ENCODE measurements around the gene SRBD1. TPM values are rescaled to one million over a fixed set of nuclear protein-coding genes. Genes with fewer than 3 reads are reported as not detected.

The SRBD1 gene
- polyA plus RNA-seq, 1 experiment: 2.7 TPM

GRCh38 chr2:45352506-45352905, 258.6 kb downstream of the SRBD1 start:
- ChIA-PET CTCF (no interaction called here), POLR2A (no interaction called here)
- no peak for DNase-seq (ENCODE audit: low read depth)
- H3K27me3 ChIP-seq (ENCODE audit: control insufficient read depth, insufficient read depth, low read length): no peaks in the 10 kb centered on the region
- TF ChIP-seq, protein P1, sequence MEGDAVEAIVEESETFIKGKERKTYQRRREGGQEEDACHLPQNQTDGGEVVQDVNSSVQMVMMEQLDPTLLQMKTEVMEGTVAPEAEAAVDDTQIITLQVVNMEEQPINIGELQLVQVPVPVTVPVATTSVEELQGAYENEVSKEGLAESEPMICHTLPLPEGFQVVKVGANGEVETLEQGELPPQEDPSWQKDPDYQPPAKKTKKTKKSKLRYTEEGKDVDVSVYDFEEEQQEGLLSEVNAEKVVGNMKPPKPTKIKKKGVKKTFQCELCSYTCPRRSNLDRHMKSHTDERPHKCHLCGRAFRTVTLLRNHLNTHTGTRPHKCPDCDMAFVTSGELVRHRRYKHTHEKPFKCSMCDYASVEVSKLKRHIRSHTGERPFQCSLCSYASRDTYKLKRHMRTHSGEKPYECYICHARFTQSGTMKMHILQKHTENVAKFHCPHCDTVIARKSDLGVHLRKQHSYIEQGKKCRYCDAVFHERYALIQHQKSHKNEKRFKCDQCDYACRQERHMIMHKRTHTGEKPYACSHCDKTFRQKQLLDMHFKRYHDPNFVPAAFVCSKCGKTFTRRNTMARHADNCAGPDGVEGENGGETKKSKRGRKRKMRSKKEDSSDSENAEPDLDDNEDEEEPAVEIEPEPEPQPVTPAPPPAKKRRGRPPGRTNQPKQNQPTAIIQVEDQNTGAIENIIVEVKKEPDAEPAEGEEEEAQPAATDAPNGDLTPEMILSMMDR (IDR thresholded peaks at IDR 0.05; ENCODE audit: insufficient read depth, low read depth, low read length): no peak
- H3K36me3 ChIP-seq (ENCODE audit: control insufficient read depth, insufficient read depth, low read length): no peaks in the 10 kb centered on the region
- no peak overlapping the region for H3K4me3 ChIP-seq (ENCODE audit: low read depth, low read length)

DNA sequence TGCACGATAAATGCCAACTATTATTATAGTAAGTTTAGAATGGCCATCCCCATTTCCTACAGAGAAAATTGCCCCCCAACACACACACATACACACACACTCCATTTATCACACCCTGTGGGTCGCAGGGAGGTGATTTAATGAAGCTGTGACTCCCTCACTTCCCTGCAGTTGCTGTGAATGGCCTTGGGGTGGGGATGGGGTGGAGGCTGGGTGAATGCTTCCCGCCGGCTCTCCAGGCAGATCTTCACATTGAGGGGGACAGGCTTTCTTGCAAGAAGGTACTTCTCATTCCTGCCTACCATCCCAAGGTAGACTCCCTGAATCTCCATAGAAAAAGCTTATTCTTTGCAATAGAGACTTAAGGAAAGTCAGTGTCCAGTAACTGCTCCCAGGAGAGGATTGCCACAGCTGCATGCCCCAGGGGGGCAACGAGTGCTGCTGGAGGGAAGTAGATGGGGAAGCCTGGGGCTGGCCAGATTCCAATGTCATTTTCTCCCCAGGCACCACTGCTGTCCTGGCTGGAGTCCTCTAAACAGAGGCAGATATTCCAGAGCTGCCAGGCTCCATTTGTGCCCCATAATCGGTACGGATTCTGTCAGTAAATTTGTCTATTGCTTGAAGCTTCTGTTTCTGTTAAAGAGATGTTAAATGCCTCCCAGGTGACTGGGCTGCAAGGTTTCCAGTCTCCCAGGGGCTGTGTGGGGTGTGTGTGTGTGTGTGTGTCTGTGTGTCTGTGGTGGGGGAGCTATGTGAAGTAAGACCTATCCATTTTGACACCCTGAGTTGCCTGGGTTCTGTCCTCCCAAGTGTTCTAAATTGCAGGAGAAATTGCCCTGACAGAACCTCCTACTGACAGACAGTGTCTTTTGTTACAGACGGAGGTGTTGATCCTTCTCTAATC, 265.5 kb downstream of the SRBD1 start:
- CTCF ChIA-PET: interaction anchor here (1.2 kb wide), 1 partner anchor 13 kb away, joined by 3 read pairs; no protein-coding TSS in a partner anchor
- TF ChIP-seq, protein P1 (IDR thresholded peaks at IDR 0.05; ENCODE audit: insufficient read depth, low read depth, low read length): no peak
- POLR2A ChIA-PET: no interaction called here
- Histone ChIP-seq H3K27me3 (ENCODE audit: control insufficient read depth, insufficient read depth, low read length) (peaks cover 5% of the 10 kb centered on the region), H3K4me3 (ENCODE audit: low read depth, low read length) (no peak overlapping the region), H3K36me3 (ENCODE audit: control insufficient read depth, insufficient read depth, low read length) (no peaks in the 10 kb centered on the region)
- DNase-seq (ENCODE audit: low read depth): no peak

- no peak for DNase-seq (ENCODE audit: low read depth)
- H3K36me3 ChIP-seq (ENCODE audit: control insufficient read depth, insufficient read depth, low read length): no peaks in the 10 kb centered on the region
- peaks cover 10% of the 10 kb centered on the region for H3K27me3 ChIP-seq (ENCODE audit: control insufficient read depth, insufficient read depth, low read length)
- H3K4me3 ChIP-seq (ENCODE audit: low read depth, low read length): no peak overlapping the region
- ChIA-PET POLR2A (no interaction called here), CTCF (no interaction called here)
- TF ChIP-seq, protein P1 (IDR thresholded peaks at IDR 0.05; ENCODE audit: insufficient read depth, low read depth, low read length): no peak
These were observed 266.6 kb downstream of the SRBD1 start for GRCh38 chr2:45344502-45344901.

GRCh38 chr2:45344071-45344470, 267.0 kb downstream of the SRBD1 start:
- TF ChIP-seq, protein P1 (IDR thresholded peaks at IDR 0.05; ENCODE audit: insufficient read depth, low read depth, low read length): no peak
- no peak overlapping the region for H3K4me3 ChIP-seq (ENCODE audit: low read depth, low read length)
- POLR2A ChIA-PET: no interaction called here
- CTCF ChIA-PET: no interaction called here
- H3K27me3 ChIP-seq (ENCODE audit: control insufficient read depth, insufficient read depth, low read length): peaks cover 10% of the 10 kb centered on the region
- no peak for DNase-seq (ENCODE audit: low read depth)
- no peaks in the 10 kb centered on the region for H3K36me3 ChIP-seq (ENCODE audit: control insufficient read depth, insufficient read depth, low read length)

DNA sequence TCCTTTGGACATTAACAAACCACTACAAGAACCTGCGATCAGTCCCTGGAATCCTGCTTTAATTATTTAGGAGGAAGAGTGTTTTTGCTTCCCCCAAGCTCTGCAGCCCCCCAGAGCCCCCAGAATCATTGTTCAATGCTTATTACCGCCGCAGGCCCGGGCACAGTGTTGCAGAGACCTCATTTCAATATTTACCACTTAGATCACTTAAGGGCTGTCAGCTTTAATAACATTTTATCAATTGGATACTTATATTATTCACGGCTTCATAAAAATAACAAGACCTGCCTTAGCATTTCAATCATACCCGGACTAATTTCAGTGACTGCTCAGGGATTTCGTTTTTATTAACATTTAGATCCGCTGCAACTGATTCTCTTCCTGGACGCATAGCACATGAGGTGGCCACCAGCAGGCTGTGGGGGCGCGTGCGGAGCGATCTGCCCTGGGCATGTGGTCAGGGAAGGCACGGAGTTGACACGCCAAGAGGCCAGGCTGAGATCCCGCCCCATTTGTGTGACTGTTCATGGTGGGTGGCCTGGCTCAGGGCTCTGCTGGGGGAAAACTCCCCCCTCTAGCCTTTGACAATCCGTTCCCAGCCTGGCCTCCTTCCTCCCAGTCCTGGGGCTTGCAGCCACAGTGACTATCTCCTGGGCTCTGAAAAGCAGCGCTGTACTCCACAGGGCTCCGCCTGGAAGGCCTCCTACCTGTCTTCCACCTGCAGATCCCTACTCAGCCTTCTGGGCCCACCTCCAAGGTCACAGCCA, 267.6 kb downstream of the SRBD1 start:
- peaks cover 12% of the 10 kb centered on the region for H3K27me3 ChIP-seq (ENCODE audit: control insufficient read depth, insufficient read depth, low read length)
- ChIA-PET CTCF (no interaction called here), POLR2A (no interaction called here)
- no peaks in the 10 kb centered on the region for H3K36me3 ChIP-seq (ENCODE audit: control insufficient read depth, insufficient read depth, low read length)
- TF ChIP-seq, protein P1 (IDR thresholded peaks at IDR 0.05; ENCODE audit: insufficient read depth, low read depth, low read length): no peak
- DNase-seq (ENCODE audit: low read depth): no peak
- H3K4me3 ChIP-seq (ENCODE audit: low read depth, low read length): no peak overlapping the region

Data from BJ (cell line).